TTC549 (cell line): ENCODE results near the gene FBXO3.
"Not testable (repeated sequence)": the region's sequence is repeated elsewhere in the genome, so short reads cannot be mapped to it uniquely, and the experiment has no call there.

Experiments
- FAIRE-seq: peaks from 2 replicates; lab custom pipeline; 2012; peaks lifted over from hg19 to GRCh38; lab: Jason Lieb, UNC

The FBXO3 gene

GRCh38 chr11:33727539-33727938 is 46.8 kb downstream of the FBXO3 start:
- not testable (repeated sequence) for FAIRE-seq

- FAIRE-seq, result no peak
These were observed 48.8 kb downstream of the FBXO3 start for GRCh38 chr11:33725496-33725895.

- no peak for FAIRE-seq
These were observed 49.7 kb downstream of the FBXO3 start for GRCh38 chr11:33724644-33725035.

- no peak for FAIRE-seq
These were observed 51.0 kb downstream of the FBXO3 start for GRCh38 chr11:33723238-33723881.

GRCh38 chr11:33722590-33723234 is 51.6 kb downstream of the FBXO3 start:
- FAIRE-seq, result no peak

- FAIRE-seq, result no peak
These were observed 52.3 kb downstream of the FBXO3 start for GRCh38 chr11:33721984-33722383.

- no peak for FAIRE-seq
These were observed 52.9 kb downstream of the FBXO3 start for GRCh38 chr11:33721426-33721825.

GRCh38 chr11:33719587-33719986 is 54.7 kb downstream of the FBXO3 start:
- no peak for FAIRE-seq

GRCh38 chr11:33718440-33718839 is 55.9 kb downstream of the FBXO3 start:
- no peak for FAIRE-seq

GRCh38 chr11:33716243-33716642 is 58.1 kb downstream of the FBXO3 start:
- FAIRE-seq, result no peak

- no peak for FAIRE-seq
These were observed 60.4 kb downstream of the FBXO3 start for GRCh38 chr11:33713856-33714398.

GRCh38 chr11:33713151-33713855 is 61.0 kb downstream of the FBXO3 start:
- FAIRE-seq, result no peak

- no peak for FAIRE-seq
These were observed 61.9 kb downstream of the FBXO3 start for GRCh38 chr11:33712436-33712835.

- FAIRE-seq, result no peak
These were observed 64.9 kb downstream of the FBXO3 start for GRCh38 chr11:33709466-33709865.

GRCh38 chr11:33708985-33709384 is 65.3 kb downstream of the FBXO3 start:
- no peak for FAIRE-seq

GRCh38 chr11:33707831-33708230 is 66.5 kb downstream of the FBXO3 start:
- not testable (repeated sequence) for FAIRE-seq

- no peak for FAIRE-seq
These were observed 67.4 kb downstream of the FBXO3 start for GRCh38 chr11:33706966-33707365.

GRCh38 chr11:33706546-33706945 is 67.8 kb downstream of the FBXO3 start:
- no peak for FAIRE-seq

- no peak for FAIRE-seq
These were observed 69.9 kb downstream of the FBXO3 start for GRCh38 chr11:33704240-33705002.

GRCh38 chr11:33703788-33704187 is 70.5 kb downstream of the FBXO3 start:
- FAIRE-seq, result no peak

- no peak for FAIRE-seq
These were observed 71.1 kb downstream of the FBXO3 start for GRCh38 chr11:33703234-33703633.
